Measurements from ENCODE around the gene SLC27A5. TPM values are rescaled to one million over a fixed set of nuclear protein-coding genes. Genes with fewer than 3 reads are reported as not detected.

The SLC27A5 gene
- total and polyA plus RNA-seq, 2 of the 13 experiments (the other 11 are each of a cell fraction or from before 2014, with no cell fraction given) = 30.3 to 40.2 TPM

GRCh38 chr19:58499021-58499927 lies 12.5 kb downstream of the SLC27A5 start (continued):
- peak; percentile 15; the same call in 1 of the 2 replicates for TF ChIP-seq PRDM10 (CRISPR knock-in tag; IDR thresholded peaks at IDR 0.05; ENCODE audit: low read depth)
- TF ChIP-seq ZNF124 (CRISPR knock-in tag; IDR thresholded peaks at IDR 0.05) = peak; percentile 79
- TF ChIP-seq AGO1 (IDR thresholded peaks at IDR 0.05; ENCODE audit: low read depth, low read length, poor library complexity, severe bottlenecking) = peak; percentile 88
- TF ChIP-seq ZNF839 (CRISPR knock-in tag; IDR thresholded peaks at IDR 0.05; ENCODE audit: borderline replicate concordance) = 0 out of 2 replicates have a peak, but pooled peaks have one; percentile 67
- peak; percentile 94 for TF ChIP-seq YEATS4 (CRISPR knock-in tag; IDR thresholded peaks at IDR 0.05; ENCODE audit: borderline replicate concordance)
- TF ChIP-seq POGK (CRISPR knock-in tag; conservative IDR thresholded peaks at IDR 0.05) = peak; percentile 84
- TF ChIP-seq ZNF10 (CRISPR knock-in tag; IDR thresholded peaks at IDR 0.05; ENCODE audit: borderline replicate concordance, low read depth) = no peak
- no peak for TF ChIP-seq ARNT (IDR thresholded peaks at IDR 0.05)
- TF ChIP-seq RAD21 (CRISPR knock-in tag; IDR thresholded peaks at IDR 0.05) = peak; percentile 71
- TF ChIP-seq ZNF615 (CRISPR knock-in tag; IDR thresholded peaks at IDR 0.05; ENCODE audit: borderline replicate concordance) = no peak
- 0 out of 2 replicates have a peak, but pooled peaks have one; percentile 40 for TF ChIP-seq FOXO4 (CRISPR knock-in tag; conservative IDR thresholded peaks at IDR 0.05)
- TF ChIP-seq ATF4 (CRISPR knock-in tag; IDR thresholded peaks at IDR 0.05) = peak in 1 of 2 experiments; percentile 65; a peak in 1 of 4 replicates
- peak; percentile 78; the same call in 1 of the 2 replicates for TF ChIP-seq ZNF878 (CRISPR knock-in tag; IDR thresholded peaks at IDR 0.05)
- TF ChIP-seq ZBTB1 (CRISPR knock-in tag; IDR thresholded peaks at IDR 0.05; ENCODE audit: borderline replicate concordance) = no peak
- no peak for TF ChIP-seq NFE2L1 (CRISPR knock-in tag; IDR thresholded peaks at IDR 0.05; ENCODE audit: borderline replicate concordance)
- peak; percentile 92 for TF ChIP-seq POGZ (CRISPR knock-in tag; IDR thresholded peaks at IDR 0.05)
- no peak for TF ChIP-seq ZKSCAN5 (CRISPR knock-in tag; IDR thresholded peaks at IDR 0.05)
- peak; percentile 87 for TF ChIP-seq ZFP91 (CRISPR knock-in tag; IDR thresholded peaks at IDR 0.05; ENCODE audit: borderline replicate concordance)

Measured in HepG2 (cell line).